Naive thymus-derived CD8-positive, alpha-beta T cell (primary cell): ENCODE data around the gene SLC4A8. TPM values are rescaled to one million over a fixed set of nuclear protein-coding genes. Genes with fewer than 3 reads are reported as not detected.

Experiments used
- ATAC-seq, 2 donors: fragments of 150-1000 bp; cut with Tn5 transposase in 1 of 2; sonication (Bioruptor Pico), chemical (Tn5 transposase) in 1 of 2; 1 replicate in 1 of 2; 2 replicates in 1 of 2; pipeline ENCODE4 v1.10.0; 2021; ENCODE audit warnings: mild to moderate bottlenecking in 2 of 2, moderate library complexity in 2 of 2
- POLR2A ChIA-PET: fragments of 350-600 bp; sonication (Branson Sonifier 250); formaldehyde crosslinking; loops from one replicate; lab custom pipeline; 2021; ENCODE audit warnings: antibody characterized with exemption; lab: Charles Lee
- DNase-seq, 10 donors: peaks; one replicate each; pipeline versions ENCODE4 v3.0.0 to v3.0.0-alpha.2; 2020 to 2022
- H3K27ac Mint-ChIP-seq, 10 donors: one replicate each; pipeline ENCODE4 v1.8.0; 2020 to 2022; ENCODE audit warnings: mild to moderate bottlenecking in 10 of 10, mixed read lengths in 10 of 10, moderate library complexity in 4 of 10, inconsistent platforms in 1 of 10
- H3K27me3 Mint-ChIP-seq, 5 donors: one replicate each; pipeline ENCODE4 v1.8.0; 2021 to 2022; ENCODE audit warnings: mixed read lengths in 5 of 5
- H3K36me3 Mint-ChIP-seq, 3 donors: one replicate each; pipeline ENCODE4 v1.8.0; 2020 to 2022; ENCODE audit warnings: mixed read lengths in 3 of 3, mild to moderate bottlenecking in 2 of 3, inconsistent platforms in 1 of 3
- H3K4me1 Mint-ChIP-seq, 4 donors: one replicate each; pipeline ENCODE4 v1.8.0; 2021 to 2022; ENCODE audit warnings: mixed read lengths in 4 of 4
- H3K4me3 Mint-ChIP-seq, 10 donors: one replicate each; pipeline ENCODE4 v1.8.0; 2020 to 2022; ENCODE audit warnings: mild to moderate bottlenecking in 10 of 10, mixed read lengths in 10 of 10, moderate library complexity in 6 of 10, inconsistent platforms in 1 of 10
- H3K9me3 Mint-ChIP-seq, 9 donors: one replicate each; pipeline ENCODE4 v1.8.0; 2020 to 2022; ENCODE audit warnings: mixed read lengths in 9 of 9, mild to moderate bottlenecking in 3 of 9, inconsistent platforms in 1 of 9, moderate library complexity in 1 of 9
- polyA plus RNA-seq, 3 donors: library from polyadenylated mRNA; unstranded; fragments of 300-500 nt; fragmentation: Illumina TruSeq; gene quantifications; one replicate each; pipeline ENCODE4 v1.2.3, GENCODE V29; 2021
- total RNA-seq, 8 experiments: library from RNA in 2 of 8; stranded (reverse) in 2 of 8; gene quantifications; one replicate each; pipeline ENCODE4 v1.2.3 and lab custom pipeline; 2021 to 2026

Gene SLC4A8
- total and polyA plus RNA-seq, 5 experiments from 2014 or later = 0.41 to 0.99 (median 0.52) TPM

- H3K36me3 Mint-ChIP-seq = peaks cover 0 to 5% (median 3%) of the 10 kb centered on the region in 3 donors
- H3K27me3 Mint-ChIP-seq = peaks cover 8 to 24% (median 16%) of the 10 kb centered on the region in 5 donors
- no peaks in the 10 kb centered on the region for H3K4me1 Mint-ChIP-seq
- H3K4me3 Mint-ChIP-seq = no peak overlapping the region
- POLR2A ChIA-PET = no interaction called here
- ATAC-seq = no peak
- peak overlapping the region in 1 of 10 donors; percentile 82 for H3K27ac Mint-ChIP-seq
- DNase-seq = no peak
- peaks cover 2 to 10% (median 5%) of the 10 kb centered on the region in 9 donors for H3K9me3 Mint-ChIP-seq
Measured at GRCh38 chr12:51547606-51548005, 123.0 kb downstream of the SLC4A8 start.

- Mint-ChIP-seq H3K4me3 (no peak overlapping the region), H3K9me3 (peaks cover 2 to 10% (median 5%) of the 10 kb centered on the region in 9 donors), H3K4me1 (no peaks in the 10 kb centered on the region), H3K27ac (no peak overlapping the region), H3K36me3 (peaks cover 0 to 5% (median 3%) of the 10 kb centered on the region in 3 donors), H3K27me3 (peaks cover 8 to 29% (median 16%) of the 10 kb centered on the region in 5 donors)
- no peak for DNase-seq
- POLR2A ChIA-PET = no interaction called here
- no peak for ATAC-seq
Measured at GRCh38 chr12:51548241-51548640, 123.6 kb downstream of the SLC4A8 start.

GRCh38 chr12:51549637-51550036, 125.0 kb downstream of the SLC4A8 start:
- POLR2A ChIA-PET = no interaction called here
- Mint-ChIP-seq H3K27me3 (peaks cover 5 to 27% (median 12%) of the 10 kb centered on the region in 5 donors), H3K9me3 (peaks cover 0 to 12% (median 2%) of the 10 kb centered on the region in 9 donors), H3K27ac (no peak overlapping the region), H3K36me3 (peaks cover 0 to 11% (median 3%) of the 10 kb centered on the region in 3 donors), H3K4me1 (no peaks in the 10 kb centered on the region), H3K4me3 (no peak overlapping the region)
- DNase-seq (no peak), ATAC-seq (no peak)

Other genes starting within 250 kb of the SLC4A8 start
- 10 to 100 TPM; 46.2 to 49.7 TPM for gene POU6F1, start 206.8 kb upstream of the SLC4A8 start, total RNA-seq
- gene POU6F1, start 206.8 kb upstream of the SLC4A8 start, polyA plus RNA-seq = 1 to 10 TPM in 2 of 3 donors, under 1 TPM in 1; 0.62 to 1.8 (median 1.7) TPM
- gene DAZAP2, start 186.0 kb upstream of the SLC4A8 start, total RNA-seq = 100 to 1,000 TPM; 301 to 314 TPM
- 1,000 to 10,000 TPM; 1,276 to 1,317 (median 1,313) TPM for gene DAZAP2, start 186.0 kb upstream of the SLC4A8 start, polyA plus RNA-seq
- 1 to 10 TPM; 5.5 to 6.9 TPM for gene SMAGP, start 154.4 kb upstream of the SLC4A8 start, total RNA-seq
- 10 to 100 TPM; 15.1 to 18.5 (median 15.6) TPM for gene SMAGP, start 154.4 kb upstream of the SLC4A8 start, polyA plus RNA-seq
- gene BIN2, start 100.7 kb upstream of the SLC4A8 start, total RNA-seq = 100 to 1,000 TPM; 257 to 267 TPM
- gene BIN2, start 100.7 kb upstream of the SLC4A8 start, polyA plus RNA-seq = 100 to 1,000 TPM; 228 to 303 (median 266) TPM
- 1 to 10 TPM; 2.2 to 2.5 TPM for gene CELA1, start 78.2 kb upstream of the SLC4A8 start, total RNA-seq
- gene CELA1, start 78.2 kb upstream of the SLC4A8 start, polyA plus RNA-seq = 1 to 10 TPM; 3.6 to 9.8 (median 8.1) TPM
- gene GALNT6, start 33.4 kb upstream of the SLC4A8 start, total RNA-seq = 1 to 10 TPM; 1.5 to 1.9 TPM
- 1 to 10 TPM; 4.4 to 8.3 (median 4.6) TPM for gene GALNT6, start 33.4 kb upstream of the SLC4A8 start, polyA plus RNA-seq
- 1 to 10 TPM; 1.1 to 1.8 TPM for gene SCN8A, start 166.4 kb downstream of the SLC4A8 start, total RNA-seq
- under 1 TPM; 0.07 to 0.42 (median 0.22) TPM for gene SCN8A, start 166.4 kb downstream of the SLC4A8 start, polyA plus RNA-seq